ENCODE measurements around the gene RNF212. TPM values are rescaled to one million over a fixed set of nuclear protein-coding genes. Genes with fewer than 3 reads are reported as not detected.

Gene RNF212
- total RNA-seq, 1 donor from 2014 or later = not detected

GRCh38 chr4:1074077-1074476, 39.3 kb downstream of the RNF212 start:
- H3K4me3 ChIP-seq = no peak overlapping the region
- intact Hi-C loops (cut with DNase I) = no loop called here
- peak in 1 of 2 donors; percentile 30 for DNase-seq (ENCODE audit: low spot score in 2 of 2)
- no peak for TF ChIP-seq CTCF (IDR thresholded peaks at IDR 0.05)
- H3K9me3 ChIP-seq = no peaks in the 10 kb centered on the region
- no peaks in the 10 kb centered on the region for H3K36me3 ChIP-seq
- H3K27me3 ChIP-seq = no peaks in the 10 kb centered on the region
- H3K27ac ChIP-seq = no peak overlapping the region
- no peaks in the 10 kb centered on the region for H3K4me1 ChIP-seq

DNA sequence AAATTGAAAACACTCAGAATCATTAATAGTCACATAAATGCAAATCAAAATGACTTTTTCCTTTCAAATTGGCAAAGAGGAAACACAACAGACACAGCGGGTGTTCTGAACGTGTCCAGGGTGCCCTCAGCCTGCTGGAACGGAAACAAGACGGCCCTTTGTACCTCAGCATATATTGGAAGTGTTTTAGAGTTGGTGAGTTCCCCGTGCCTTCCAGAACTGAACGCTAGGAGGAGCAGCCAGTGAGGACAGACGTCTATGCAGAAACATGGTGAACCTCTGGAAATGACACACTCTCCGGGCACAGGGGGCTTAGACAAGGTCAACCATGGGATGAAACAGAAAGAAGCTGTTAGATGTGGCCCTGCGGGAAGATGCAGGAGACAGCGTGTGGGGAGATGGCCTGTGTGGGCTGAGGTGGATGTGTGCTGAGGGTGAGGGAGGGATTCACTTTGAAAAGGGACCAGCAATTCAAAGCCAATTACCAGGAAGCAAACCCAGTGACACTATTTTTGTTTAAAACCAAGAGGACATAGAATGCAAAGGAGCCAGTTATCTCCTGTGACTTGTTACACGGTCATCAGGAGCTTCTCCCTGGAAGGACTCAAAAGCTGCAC, 40.4 kb downstream of the RNF212 start:
- DNase-seq (ENCODE audit: low spot score in 2 of 2) = peak in 1 of 2 donors; percentile 79
- peak; percentile 38 to 67 (median 54) for TF ChIP-seq CTCF (IDR thresholded peaks at IDR 0.05)
- intact Hi-C loops (cut with DNase I) = loop anchor here (2.0 kb wide), 1 partner anchor 64 kb away; no protein-coding TSS in a partner anchor

GRCh38 chr4:1069394-1069793, 44.0 kb downstream of the RNF212 start:
- Histone ChIP-seq H3K27me3 (no peaks in the 10 kb centered on the region), H3K4me3 (no peak overlapping the region), H3K27ac (no peak overlapping the region), H3K4me1 (no peaks in the 10 kb centered on the region), H3K9me3 (no peaks in the 10 kb centered on the region), H3K36me3 (no peaks in the 10 kb centered on the region)
- intact Hi-C loops (cut with DNase I) = no loop called here
- no peak for TF ChIP-seq CTCF (IDR thresholded peaks at IDR 0.05)
- no peak for DNase-seq (ENCODE audit: low spot score in 2 of 2)

More for the DNA sequence above, 40.4 kb downstream of the RNF212 start:
- Histone ChIP-seq H3K4me1 (no peaks in the 10 kb centered on the region), H3K36me3 (no peaks in the 10 kb centered on the region), H3K27me3 (no peaks in the 10 kb centered on the region), H3K4me3 (no peak overlapping the region), H3K27ac (no peak overlapping the region), H3K9me3 (no peaks in the 10 kb centered on the region)

GRCh38 chr4:1065732-1066131, 47.6 kb downstream of the RNF212 start:
- no peak for TF ChIP-seq CTCF (IDR thresholded peaks at IDR 0.05)

GRCh38 chr4:1062419-1062818, 50.9 kb downstream of the RNF212 start:
- no peak overlapping the region for H3K4me3 ChIP-seq
- H3K4me1 ChIP-seq = no peaks in the 10 kb centered on the region
- no peaks in the 10 kb centered on the region for H3K27me3 ChIP-seq
- TF ChIP-seq CTCF (IDR thresholded peaks at IDR 0.05) = no peak
- intact Hi-C loops (cut with DNase I) = no loop called here
- no peak overlapping the region for H3K27ac ChIP-seq
- no peak for DNase-seq (ENCODE audit: low spot score in 2 of 2)
- no peaks in the 10 kb centered on the region for H3K36me3 ChIP-seq
- H3K9me3 ChIP-seq = no peaks in the 10 kb centered on the region

More at GRCh38 chr4:1065732-1066131, 47.6 kb downstream of the RNF212 start:
- no peaks in the 10 kb centered on the region for H3K9me3 ChIP-seq
- DNase-seq (ENCODE audit: low spot score in 2 of 2) = no peak
- no peak overlapping the region for H3K4me3 ChIP-seq
- no peaks in the 10 kb centered on the region for H3K27me3 ChIP-seq
- no peaks in the 10 kb centered on the region for H3K36me3 ChIP-seq
- H3K27ac ChIP-seq = no peak overlapping the region
- H3K4me1 ChIP-seq = no peaks in the 10 kb centered on the region
- intact Hi-C loops (cut with DNase I) = no loop called here
